ENCODE results near the gene NAXD.
A peak's percentile ranks its signal among the peaks of the same experiment; 100 is the strongest.

Gene NAXD

GRCh38 chr13:110607675-110608224 lies 7.6 kb upstream of the NAXD start:
- ChIA-PET POLR2A (ENCODE audit: low non-redundant PET) (no interaction called here), CTCF (no interaction called here)
- DNase-seq (ENCODE audit: low spot score): no peak
- no peak for TF ChIP-seq CTCF (conservative IDR thresholded peaks at IDR 0.05; ENCODE audit: low read depth)
- no peak overlapping the region for H3K27ac ChIP-seq

GRCh38 chr13:110610955-110611595 lies 4.3 kb upstream of the NAXD start:
- DNase-seq (ENCODE audit: low spot score): no peak
- POLR2A ChIA-PET (ENCODE audit: low non-redundant PET): no interaction called here
- no peak overlapping the region for H3K27ac ChIP-seq
- no peak for TF ChIP-seq CTCF (conservative IDR thresholded peaks at IDR 0.05; ENCODE audit: low read depth)
- CTCF ChIA-PET: interaction anchor here (0.7 kb wide), 1 partner anchor 316 kb away, joined by 4 read pairs; no protein-coding TSS in a partner anchor

- ChIA-PET POLR2A (ENCODE audit: low non-redundant PET) (no interaction called here), CTCF (interaction anchor here (0.5 to 0.6 kb wide), 2 partner anchors 25 to 50 kb away, joined by 3 to 4 read pairs; no protein-coding TSS in a partner anchor)
- no peak for TF ChIP-seq CTCF (conservative IDR thresholded peaks at IDR 0.05; ENCODE audit: low read depth)
- H3K27ac ChIP-seq: peak overlapping the region; percentile 88
- DNase-seq (ENCODE audit: low spot score): no peak
Measured at GRCh38 chr13:110615005-110615321, 382 bp upstream of the NAXD start.

- CTCF ChIA-PET: interaction anchor here (0.5 to 1.5 kb wide), 3 partner anchors 21 to 846 kb away, joined by 4 to 8 read pairs (median 4); no protein-coding TSS in a partner anchor
- peak; percentile 67 for DNase-seq (ENCODE audit: low spot score)
- POLR2A ChIA-PET (ENCODE audit: low non-redundant PET): no interaction called here
- peak overlapping the region; percentile 88 for H3K27ac ChIP-seq
- no peak for TF ChIP-seq CTCF (conservative IDR thresholded peaks at IDR 0.05; ENCODE audit: low read depth)
Measured at GRCh38 chr13:110616103-110617101, 1.1 kb downstream of the NAXD start.

GRCh38 chr13:110617321-110618072 lies 2.2 kb downstream of the NAXD start:
- H3K27ac ChIP-seq: no peak overlapping the region
- DNase-seq (ENCODE audit: low spot score): no peak
- CTCF ChIA-PET: no interaction called here
- POLR2A ChIA-PET (ENCODE audit: low non-redundant PET): no interaction called here
- no peak for TF ChIP-seq CTCF (conservative IDR thresholded peaks at IDR 0.05; ENCODE audit: low read depth)

- TF ChIP-seq CTCF (conservative IDR thresholded peaks at IDR 0.05; ENCODE audit: low read depth): no peak
- no peak for DNase-seq (ENCODE audit: low spot score)
- POLR2A ChIA-PET (ENCODE audit: low non-redundant PET): no interaction called here
- CTCF ChIA-PET: no interaction called here
- no peak overlapping the region for H3K27ac ChIP-seq
Measured at GRCh38 chr13:110618167-110618566, 2.8 kb downstream of the NAXD start.
